Measurements from ENCODE around the gene C18orf63.

- TF ChIP-seq, protein P1, sequence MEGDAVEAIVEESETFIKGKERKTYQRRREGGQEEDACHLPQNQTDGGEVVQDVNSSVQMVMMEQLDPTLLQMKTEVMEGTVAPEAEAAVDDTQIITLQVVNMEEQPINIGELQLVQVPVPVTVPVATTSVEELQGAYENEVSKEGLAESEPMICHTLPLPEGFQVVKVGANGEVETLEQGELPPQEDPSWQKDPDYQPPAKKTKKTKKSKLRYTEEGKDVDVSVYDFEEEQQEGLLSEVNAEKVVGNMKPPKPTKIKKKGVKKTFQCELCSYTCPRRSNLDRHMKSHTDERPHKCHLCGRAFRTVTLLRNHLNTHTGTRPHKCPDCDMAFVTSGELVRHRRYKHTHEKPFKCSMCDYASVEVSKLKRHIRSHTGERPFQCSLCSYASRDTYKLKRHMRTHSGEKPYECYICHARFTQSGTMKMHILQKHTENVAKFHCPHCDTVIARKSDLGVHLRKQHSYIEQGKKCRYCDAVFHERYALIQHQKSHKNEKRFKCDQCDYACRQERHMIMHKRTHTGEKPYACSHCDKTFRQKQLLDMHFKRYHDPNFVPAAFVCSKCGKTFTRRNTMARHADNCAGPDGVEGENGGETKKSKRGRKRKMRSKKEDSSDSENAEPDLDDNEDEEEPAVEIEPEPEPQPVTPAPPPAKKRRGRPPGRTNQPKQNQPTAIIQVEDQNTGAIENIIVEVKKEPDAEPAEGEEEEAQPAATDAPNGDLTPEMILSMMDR (conservative IDR thresholded peaks at IDR 0.05; ENCODE audit: low read length), result no peak
- no peak for TF ChIP-seq EZH2phosphoT487 (IDR thresholded peaks at IDR 0.05; ENCODE audit: borderline replicate concordance, low read depth, low read length)
These were observed 17.5 kb downstream of the C18orf63 start for GRCh38 chr18:74333091-74333490.

Measured in OCI-LY7 (cell line).